Measurements from ENCODE around the gene CRYGB.
"Not testable (repeated sequence)": the region's sequence is repeated elsewhere in the genome, so short reads cannot be mapped to it uniquely, and the experiment has no call there.

CRYGB gene

GRCh38 chr2:208150094-208150493, 4.1 kb upstream of the CRYGB start:
- no peak for DNase-seq (ENCODE audit: low spot score)

GRCh38 chr2:208148803-208149202, 2.8 kb upstream of the CRYGB start:
- DNase-seq (ENCODE audit: low spot score), result no peak

- DNase-seq (ENCODE audit: low spot score), result no peak
These were observed 1.8 kb upstream of the CRYGB start for GRCh38 chr2:208147759-208148158.

GRCh38 chr2:208147008-208147407, 1.1 kb upstream of the CRYGB start:
- no peak for DNase-seq (ENCODE audit: low spot score)

- DNase-seq (ENCODE audit: low spot score), result no peak
These were observed 2.8 kb downstream of the CRYGB start for GRCh38 chr2:208142925-208143799.

GRCh38 chr2:208142240-208142924, 3.6 kb downstream of the CRYGB start:
- DNase-seq (ENCODE audit: low spot score), result no peak

- DNase-seq (ENCODE audit: low spot score), result no peak
These were observed 6.5 kb downstream of the CRYGB start for GRCh38 chr2:208139447-208139846.

- DNase-seq (ENCODE audit: low spot score), result not testable (repeated sequence)
These were observed 7.6 kb downstream of the CRYGB start for GRCh38 chr2:208138334-208138733.

GRCh38 chr2:208136716-208137094, 9.3 kb downstream of the CRYGB start:
- no peak for DNase-seq (ENCODE audit: low spot score)

- DNase-seq (ENCODE audit: low spot score), result no peak
These were observed 9.9 kb downstream of the CRYGB start for GRCh38 chr2:208135794-208136715.

GRCh38 chr2:208134928-208135586, 10.9 kb downstream of the CRYGB start:
- DNase-seq (ENCODE audit: low spot score), result no peak

GRCh38 chr2:208130712-208131110, 15.2 kb downstream of the CRYGB start:
- DNase-seq (ENCODE audit: low spot score), result no peak

- no peak for DNase-seq (ENCODE audit: low spot score)
These were observed 15.9 kb downstream of the CRYGB start, which contains the start of gene CRYGC for GRCh38 chr2:208129744-208130711. CRYGC (minus strand) TSS chr2:208129828; CDS start chr2:208129792, 36 bp downstream.

GRCh38 chr2:208128136-208128535, 17.8 kb downstream of the CRYGB start:
- DNase-seq (ENCODE audit: low spot score), result no peak

- no peak for DNase-seq (ENCODE audit: low spot score)
These were observed 18.9 kb downstream of the CRYGB start for GRCh38 chr2:208127090-208127489.

- DNase-seq (ENCODE audit: low spot score), result no peak
These were observed 20.7 kb downstream of the CRYGB start for GRCh38 chr2:208125251-208125650.

GRCh38 chr2:208124013-208124715, 21.8 kb downstream of the CRYGB start, which contains the start of gene CRYGD:
CRYGD (minus strand) TSS chr2:208124524; CDS start chr2:208124473, 51 bp downstream.
- DNase-seq (ENCODE audit: low spot score), result not testable (repeated sequence)

- DNase-seq (ENCODE audit: low spot score), result no peak
These were observed 23.7 kb downstream of the CRYGB start for GRCh38 chr2:208122248-208122647.

- DNase-seq (ENCODE audit: low spot score), result no peak
These were observed 27.0 kb downstream of the CRYGB start for GRCh38 chr2:208118918-208119317.

- not testable (repeated sequence) for DNase-seq (ENCODE audit: low spot score)
These were observed 28.6 kb downstream of the CRYGB start for GRCh38 chr2:208117390-208117789.

Measured in SW480 (cell line).